Loucy (cell line): ENCODE measurements around the gene AMPD2.
A peak's percentile ranks its signal among the peaks of the same experiment; 100 is the strongest.

Experiments
- H2AFZ ChIP-seq: fragments of 200-600 bp; sonication (generic); 2 replicates; pipeline ENCODE4 v1.6.0; 2016; ENCODE audit warnings: antibody characterized with exemption, mild to moderate bottlenecking, low read length, moderate library complexity
- H3F3A ChIP-seq: fragments of 200-600 bp; 2 replicates; pipeline ENCODE4 v1.6.0; 2016; ENCODE audit warnings: antibody characterized with exemption, low read depth, mild to moderate bottlenecking
- H3K27me3 ChIP-seq: fragments of 200-600 bp; sonication (generic); 2 replicates; pipeline ENCODE4 v1.6.1; 2014; ENCODE audit warnings: low read length, mild to moderate bottlenecking; ENCODE audit not compliant: insufficient read depth, poor library complexity, severe bottlenecking
- H3K36me3 ChIP-seq: fragments of 200-600 bp; sonication (generic); 2 replicates; pipeline ENCODE4 v1.6.1; 2016; ENCODE audit warnings: low read length; ENCODE audit not compliant: insufficient read depth
- H3K4me1 ChIP-seq: fragments of 200-600 bp; sonication (generic); 2 replicates; pipeline ENCODE4 v1.5.1; 2014; ENCODE audit warnings: low read length, mild to moderate bottlenecking; ENCODE audit not compliant: insufficient read depth, poor library complexity, severe bottlenecking
- H3K4me2 ChIP-seq: fragments of 200-600 bp; sonication (generic); 2 replicates; pipeline ENCODE4 v1.6.0; 2014; ENCODE audit warnings: antibody characterized with exemption, low read length, low read depth, mild to moderate bottlenecking; ENCODE audit not compliant: poor library complexity, severe bottlenecking
- H3K4me3 ChIP-seq: fragments of 200-600 bp; sonication (generic); 2 replicates; pipeline ENCODE4 v1.5.1; 2014; ENCODE audit warnings: low read length, mild to moderate bottlenecking, mixed read lengths; ENCODE audit not compliant: poor library complexity, severe bottlenecking
- H3K79me2 ChIP-seq: fragments of 200-600 bp; sonication (generic); 2 replicates; pipeline ENCODE4 v1.6.1; 2014; ENCODE audit warnings: low read length; ENCODE audit not compliant: insufficient read depth
- H3K9ac ChIP-seq: fragments of 200-600 bp; sonication (generic); 2 replicates; pipeline ENCODE4 v1.6.0; 2014; ENCODE audit warnings: mild to moderate bottlenecking, low read depth, low read length, moderate library complexity; ENCODE audit not compliant: poor library complexity, severe bottlenecking
- H3K9me2 ChIP-seq: fragments of 200-600 bp; sonication (generic); replicated peaks from 2 replicates; pipeline ENCODE4 v1.6.1; 2016; ENCODE audit warnings: low read depth, low read length, mixed read lengths
- H3K9me3 ChIP-seq: fragments of 200-600 bp; sonication (generic); 2 replicates; pipeline ENCODE4 v1.6.1; 2014; ENCODE audit warnings: mild to moderate bottlenecking, antibody characterized with exemption, low read length, low read depth; ENCODE audit not compliant: insufficient read depth
- H4K20me1 ChIP-seq: fragments of 200-600 bp; sonication (generic); 2 replicates; pipeline ENCODE4 v1.6.0; 2014; ENCODE audit warnings: antibody characterized with exemption, low read length, mild to moderate bottlenecking; ENCODE audit not compliant: insufficient read depth, poor library complexity, severe bottlenecking
- EZH2phosphoT487 ChIP-seq: fragments of 200-600 bp; IDR thresholded peaks from 2 replicates; pipeline ENCODE4 v1.6.1; 2018; ENCODE audit warnings: antibody characterized with exemption, mild to moderate bottlenecking, moderate library complexity, borderline replicate concordance
- TF ChIP-seq, protein P1 (sequence below): fragments of 200-600 bp; sonication (generic); conservative IDR thresholded peaks from 2 replicates; pipeline ENCODE4 v1.5.1; 2014; ENCODE audit warnings: mild to moderate bottlenecking, antibody characterized with exemption, low read length

Gene AMPD2

DNA sequence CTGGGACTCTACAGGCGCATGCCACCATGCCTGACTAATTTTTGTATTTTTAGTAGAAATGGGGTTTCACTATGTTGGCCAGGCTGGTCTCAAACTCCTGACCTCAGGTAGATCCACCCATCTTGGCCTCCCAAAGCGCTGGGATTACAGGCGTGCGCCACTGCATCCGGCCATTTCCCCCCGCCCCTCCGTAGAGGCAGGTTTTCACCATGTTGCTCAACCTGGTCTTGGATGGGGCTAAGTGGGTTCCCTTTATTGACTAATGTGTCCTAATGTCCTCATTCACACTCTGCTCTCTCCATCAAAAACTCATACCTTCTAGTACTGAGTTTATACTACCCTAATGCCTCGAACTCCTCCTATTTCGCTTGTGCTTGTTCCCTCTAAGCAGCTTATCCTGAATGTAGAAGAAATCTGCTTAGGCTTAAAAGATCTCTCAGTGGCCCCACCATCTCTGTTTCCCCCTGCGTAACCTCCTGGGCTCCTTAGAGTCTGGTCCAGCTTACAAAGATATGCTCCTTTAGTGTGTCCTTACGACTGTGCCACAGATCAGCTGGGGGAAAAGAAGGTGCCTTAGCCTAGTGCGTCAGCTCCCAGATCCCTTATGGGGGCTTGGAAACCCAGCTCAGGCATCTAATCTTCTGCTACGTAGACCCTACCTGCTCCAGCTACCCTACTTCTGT is 8.2 kb upstream of the AMPD2 start:
- H3F3A ChIP-seq = no peaks in the 10 kb centered on the region
- H3K4me2 ChIP-seq = no peak overlapping the region
- no peak overlapping the region for H3K9ac ChIP-seq
- no peaks in the 10 kb centered on the region for H3K27me3 ChIP-seq
- no peak overlapping the region for H3K4me3 ChIP-seq
- H2AFZ ChIP-seq = no peak overlapping the region
- TF ChIP-seq EZH2phosphoT487 = no peak
- TF ChIP-seq, protein P1, sequence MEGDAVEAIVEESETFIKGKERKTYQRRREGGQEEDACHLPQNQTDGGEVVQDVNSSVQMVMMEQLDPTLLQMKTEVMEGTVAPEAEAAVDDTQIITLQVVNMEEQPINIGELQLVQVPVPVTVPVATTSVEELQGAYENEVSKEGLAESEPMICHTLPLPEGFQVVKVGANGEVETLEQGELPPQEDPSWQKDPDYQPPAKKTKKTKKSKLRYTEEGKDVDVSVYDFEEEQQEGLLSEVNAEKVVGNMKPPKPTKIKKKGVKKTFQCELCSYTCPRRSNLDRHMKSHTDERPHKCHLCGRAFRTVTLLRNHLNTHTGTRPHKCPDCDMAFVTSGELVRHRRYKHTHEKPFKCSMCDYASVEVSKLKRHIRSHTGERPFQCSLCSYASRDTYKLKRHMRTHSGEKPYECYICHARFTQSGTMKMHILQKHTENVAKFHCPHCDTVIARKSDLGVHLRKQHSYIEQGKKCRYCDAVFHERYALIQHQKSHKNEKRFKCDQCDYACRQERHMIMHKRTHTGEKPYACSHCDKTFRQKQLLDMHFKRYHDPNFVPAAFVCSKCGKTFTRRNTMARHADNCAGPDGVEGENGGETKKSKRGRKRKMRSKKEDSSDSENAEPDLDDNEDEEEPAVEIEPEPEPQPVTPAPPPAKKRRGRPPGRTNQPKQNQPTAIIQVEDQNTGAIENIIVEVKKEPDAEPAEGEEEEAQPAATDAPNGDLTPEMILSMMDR = no peak
- H3K9me2 ChIP-seq = no peaks in the 10 kb centered on the region
- H3K36me3 ChIP-seq = no peaks in the 10 kb centered on the region
- H4K20me1 ChIP-seq = no peaks in the 10 kb centered on the region
- peaks cover 8% of the 10 kb centered on the region for H3K4me1 ChIP-seq
- H3K79me2 ChIP-seq = no peaks in the 10 kb centered on the region
- no peaks in the 10 kb centered on the region for H3K9me3 ChIP-seq

DNA sequence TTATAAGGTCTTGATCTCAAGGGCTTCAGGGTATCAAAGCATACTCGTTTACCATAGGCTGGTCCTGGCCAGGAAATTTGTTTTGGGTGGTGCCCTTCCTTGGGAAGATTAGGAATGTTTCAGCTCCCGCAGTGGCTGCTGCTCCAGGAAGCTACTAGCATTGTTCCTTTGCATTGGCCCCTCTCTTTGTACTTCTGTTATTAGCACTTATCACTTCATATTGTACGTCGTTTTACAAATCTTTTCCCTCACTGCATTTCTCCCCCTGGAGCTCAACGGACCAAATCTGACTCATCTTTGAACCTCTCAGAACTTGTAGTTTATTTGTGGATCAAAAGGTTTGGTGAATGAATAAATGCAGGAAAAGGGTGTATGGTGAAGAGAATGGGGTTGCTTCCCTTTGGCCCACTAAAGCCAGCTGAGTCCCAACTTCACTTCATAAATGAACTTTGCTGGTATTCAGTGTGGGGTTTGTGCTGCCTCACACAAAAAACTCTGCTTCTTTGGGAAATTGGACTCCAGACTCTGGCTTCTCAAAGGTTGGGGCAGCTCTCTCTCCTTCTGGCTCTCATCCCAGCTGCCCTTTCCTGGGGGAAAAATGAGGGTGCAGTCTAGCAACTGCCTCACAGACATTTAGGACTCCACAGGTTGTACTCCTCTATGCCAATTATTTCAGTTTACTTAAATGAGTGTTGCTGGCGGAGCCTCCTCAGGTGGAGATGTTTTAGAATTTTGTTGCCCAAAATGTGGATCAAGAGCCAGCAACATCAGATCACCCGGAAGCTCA is 6.1 kb upstream of the AMPD2 start:
- no peaks in the 10 kb centered on the region for H3K27me3 ChIP-seq
- H3K9me3 ChIP-seq = no peaks in the 10 kb centered on the region
- H3F3A ChIP-seq = no peaks in the 10 kb centered on the region
- H3K79me2 ChIP-seq = no peaks in the 10 kb centered on the region
- no peak overlapping the region for H3K4me2 ChIP-seq
- no peaks in the 10 kb centered on the region for H4K20me1 ChIP-seq
- peaks cover 17% of the 10 kb centered on the region for H3K4me1 ChIP-seq
- no peak overlapping the region for H2AFZ ChIP-seq
- H3K9ac ChIP-seq = no peak overlapping the region
- H3K36me3 ChIP-seq = no peaks in the 10 kb centered on the region
- no peaks in the 10 kb centered on the region for H3K9me2 ChIP-seq
- no peak for TF ChIP-seq EZH2phosphoT487
- TF ChIP-seq, protein P1 = no peak
- no peak overlapping the region for H3K4me3 ChIP-seq

DNA sequence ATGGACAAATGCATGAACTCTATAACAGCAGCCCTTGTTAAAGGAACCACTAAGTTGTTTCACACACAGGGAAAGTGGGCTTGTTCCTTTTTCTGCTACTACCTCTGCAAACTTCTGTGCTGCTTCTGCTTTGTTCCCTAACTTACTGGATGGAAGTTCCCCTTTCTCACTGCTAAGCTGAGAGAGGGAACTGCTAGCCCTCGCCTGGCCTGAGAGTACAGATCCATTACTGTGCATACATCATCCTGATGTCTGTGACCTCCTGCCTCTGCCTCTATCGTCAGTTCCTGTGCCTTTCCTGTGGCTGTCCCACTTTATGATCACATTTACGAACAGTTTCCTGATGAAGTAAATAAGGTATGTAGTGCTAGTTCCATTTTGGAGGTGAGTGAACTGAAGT is 3.8 kb upstream of the AMPD2 start:
- Histone ChIP-seq H3K4me3 (peak overlapping the region; percentile 21), H3K9me3 (no peaks in the 10 kb centered on the region), H4K20me1 (no peaks in the 10 kb centered on the region), H3K36me3 (no peaks in the 10 kb centered on the region), H3K9ac (peak overlapping the region; percentile 1), H3K4me2 (peak overlapping the region; percentile 64), H3K4me1 (peaks cover 31% of the 10 kb centered on the region), H3F3A (no peaks in the 10 kb centered on the region), H3K79me2 (peaks cover 11% of the 10 kb centered on the region), H2AFZ (peak overlapping the region; percentile 71), H3K27me3 (no peaks in the 10 kb centered on the region), H3K9me2 (no peaks in the 10 kb centered on the region)
- TF ChIP-seq, protein P1 = no peak
- no peak for TF ChIP-seq EZH2phosphoT487
